Stimulated activated CD8-positive, alpha-beta memory T cell treated with anti-CD3 and anti-CD28 coated beads, Interleukin-7, amount 100 ng/mL, for 1 hour (primary cell): ENCODE results near the gene RALGAPB.
"Not testable (repeated sequence)": the region's sequence is repeated elsewhere in the genome, so short reads cannot be mapped to it uniquely, and the experiment has no call there.

Experiments used
- DNase-seq, 2 donors: peaks; one replicate each; pipeline ENCODE4 v3.0.0-alpha.2; 2020; ENCODE audit warnings: low read depth in 2 of 2

Gene RALGAPB

DNA sequence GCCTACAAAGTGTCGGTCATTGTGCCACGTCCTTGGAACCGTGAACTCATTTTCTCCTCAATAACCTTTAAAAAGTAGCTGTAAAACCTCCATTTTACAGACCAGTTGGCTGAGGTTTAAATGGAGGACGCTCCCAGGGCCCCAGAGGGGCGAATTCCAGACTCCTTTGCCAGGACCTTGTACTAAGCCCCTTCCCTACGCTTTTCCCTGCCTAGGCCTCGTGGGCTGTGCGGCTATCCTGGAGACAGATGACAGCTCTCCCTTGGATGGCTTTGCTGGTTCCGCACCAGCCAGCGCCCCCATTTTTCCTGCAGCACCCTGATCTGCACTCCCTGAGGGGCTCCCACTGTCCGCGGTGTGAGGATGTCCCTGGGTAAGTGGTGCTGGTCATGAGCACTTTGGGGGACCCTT, 25.4 kb upstream of the RALGAPB start:
- no peak for DNase-seq

- DNase-seq, result no peak
Observed at GRCh38 chr20:38447931-38448675, 24.5 kb upstream of the RALGAPB start.

GRCh38 chr20:38449046-38449445, 23.6 kb upstream of the RALGAPB start:
- DNase-seq, result no peak

GRCh38 chr20:38450412-38450975, 22.1 kb upstream of the RALGAPB start:
- DNase-seq, result no peak

GRCh38 chr20:38452880-38453624, 19.6 kb upstream of the RALGAPB start:
- no peak for DNase-seq

DNA sequence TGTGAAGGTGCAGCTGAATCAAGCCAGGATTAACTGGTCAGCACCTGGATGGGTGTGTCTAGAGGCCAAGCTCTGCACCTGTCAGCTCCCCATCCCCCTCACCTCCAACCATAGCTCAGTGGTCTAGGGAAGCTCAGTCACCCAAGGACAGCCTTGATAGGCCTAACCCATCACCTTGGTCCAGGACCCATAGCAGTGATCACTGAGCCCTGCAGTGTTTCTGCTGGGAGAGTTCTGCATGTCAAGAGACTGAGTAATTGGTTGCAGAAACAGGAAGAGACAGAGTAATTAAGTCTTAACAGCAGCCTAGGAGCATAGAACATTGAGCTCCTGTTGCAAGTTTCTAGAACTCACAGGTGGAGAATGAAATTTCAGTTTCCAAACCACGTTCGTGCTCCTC, 18.7 kb upstream of the RALGAPB start:
- no peak for DNase-seq

DNA sequence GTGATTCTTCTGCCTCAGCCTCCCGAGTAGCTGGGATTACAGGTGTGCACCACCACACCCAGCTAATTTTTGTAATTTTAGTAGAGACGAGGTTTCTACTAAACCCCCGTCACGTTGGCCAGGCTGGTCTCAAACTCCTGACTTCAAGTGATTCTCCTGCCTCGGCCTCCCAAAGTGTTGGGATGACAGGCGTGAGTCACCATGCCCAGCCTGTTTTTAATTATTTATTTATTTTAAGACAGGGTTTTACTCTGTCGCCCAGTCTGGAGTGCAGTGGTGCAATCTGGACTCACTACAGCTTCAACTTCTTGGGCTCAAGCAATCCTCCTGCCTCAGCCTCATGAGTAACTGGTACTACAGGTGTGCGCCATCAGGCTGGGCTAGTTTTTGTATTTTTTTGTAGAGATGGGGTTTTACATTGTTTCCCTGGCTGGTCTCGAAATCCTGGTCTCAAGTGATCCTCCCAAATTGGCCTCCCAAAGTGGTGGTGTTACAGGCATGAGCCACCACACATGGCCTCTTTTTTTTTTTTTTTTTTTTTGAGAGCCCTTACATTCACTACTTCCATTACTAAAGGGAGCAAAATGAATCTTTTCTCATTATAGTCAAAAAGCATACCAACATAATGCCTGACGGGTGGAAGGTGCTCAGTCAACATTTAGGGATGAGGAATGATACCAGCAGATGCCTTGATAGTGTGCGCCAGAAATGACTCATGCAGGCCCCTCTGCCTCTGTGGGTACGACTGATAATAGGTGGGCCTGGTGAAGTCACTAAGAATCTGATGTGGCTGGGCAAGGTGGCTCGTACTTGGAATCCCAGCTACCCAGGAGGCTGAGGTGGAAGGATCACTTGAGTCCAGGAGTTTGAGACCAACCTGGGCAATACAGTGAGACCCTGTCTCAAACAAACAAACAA, 17.8 kb upstream of the RALGAPB start:
- DNase-seq, result no peak

GRCh38 chr20:38458314-38458713, 14.3 kb upstream of the RALGAPB start:
- no peak for DNase-seq

DNA sequence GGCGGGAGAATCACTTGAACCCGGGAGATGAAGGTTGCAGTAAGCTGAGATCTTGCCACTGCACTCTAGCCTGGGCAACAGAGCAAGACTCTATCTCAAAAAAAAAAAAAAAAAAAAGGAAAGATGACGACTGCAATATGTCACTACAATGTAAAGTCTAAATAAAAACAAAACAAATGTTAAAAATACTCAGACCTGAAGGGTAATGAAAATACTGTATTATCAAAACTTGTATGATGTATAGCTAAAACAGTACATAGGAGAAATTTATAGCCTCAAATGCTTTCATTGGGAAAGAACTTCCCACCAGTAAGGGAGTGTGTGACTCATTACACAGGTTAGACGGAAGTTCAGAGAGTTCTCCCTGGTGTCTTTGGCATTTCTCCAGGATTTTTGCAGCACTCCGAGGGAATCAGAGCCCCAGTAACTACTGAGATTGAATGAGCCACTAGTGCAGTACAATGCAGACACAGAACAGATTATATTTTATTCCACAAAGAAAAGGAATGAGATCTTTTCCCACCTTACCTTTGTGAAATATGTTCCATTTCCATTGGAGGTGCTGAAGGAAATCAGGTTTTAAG, 12.5 kb upstream of the RALGAPB start:
- no peak for DNase-seq

- DNase-seq, result not testable (repeated sequence)
Observed at GRCh38 chr20:38460631-38461030, 12.0 kb upstream of the RALGAPB start.

GRCh38 chr20:38461167-38461566, 11.5 kb upstream of the RALGAPB start:
- not testable (repeated sequence) for DNase-seq

DNA sequence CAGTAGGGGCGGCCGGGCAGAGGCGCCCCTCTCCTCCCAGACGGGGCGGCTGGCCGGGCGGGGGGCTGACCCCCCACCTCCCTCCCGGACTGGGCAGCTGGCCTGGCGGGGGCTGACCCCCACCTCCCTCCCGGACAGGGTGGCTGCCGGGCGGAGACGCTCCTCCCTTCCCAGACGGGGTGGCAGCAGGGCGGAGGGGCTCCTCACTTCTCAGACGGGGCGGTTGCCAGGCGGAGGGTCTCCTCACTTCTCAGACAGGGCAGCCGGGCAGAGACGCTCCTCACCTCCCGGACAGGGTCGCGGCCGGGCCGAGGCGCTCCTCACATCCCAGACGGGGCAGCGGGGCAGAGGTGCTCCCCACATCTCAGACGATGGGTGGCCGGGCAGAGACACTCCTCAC, 11.1 kb upstream of the RALGAPB start:
- DNase-seq, result not testable (repeated sequence)

DNA sequence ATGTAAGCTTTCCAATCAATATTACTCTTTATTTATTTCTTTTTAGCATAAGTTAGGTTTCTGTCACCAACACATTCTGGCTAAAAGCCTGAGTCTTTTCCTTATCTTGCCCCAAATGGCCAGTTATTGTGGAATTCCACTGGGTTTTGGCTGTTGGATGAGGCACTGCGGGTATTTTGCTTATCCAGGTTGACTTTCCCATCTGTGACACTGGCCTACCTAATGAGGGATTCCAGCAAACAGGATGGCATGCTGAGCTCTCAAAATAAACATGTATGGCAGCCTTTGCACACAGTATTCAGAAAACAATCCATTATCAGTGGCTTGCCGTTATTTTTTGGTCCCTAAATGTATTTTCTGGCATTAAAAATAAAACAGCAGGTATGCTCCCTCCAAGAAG, 6.5 kb upstream of the RALGAPB start:
- DNase-seq, result no peak

GRCh38 chr20:38466983-38467382, 5.7 kb upstream of the RALGAPB start:
- no peak for DNase-seq

DNA sequence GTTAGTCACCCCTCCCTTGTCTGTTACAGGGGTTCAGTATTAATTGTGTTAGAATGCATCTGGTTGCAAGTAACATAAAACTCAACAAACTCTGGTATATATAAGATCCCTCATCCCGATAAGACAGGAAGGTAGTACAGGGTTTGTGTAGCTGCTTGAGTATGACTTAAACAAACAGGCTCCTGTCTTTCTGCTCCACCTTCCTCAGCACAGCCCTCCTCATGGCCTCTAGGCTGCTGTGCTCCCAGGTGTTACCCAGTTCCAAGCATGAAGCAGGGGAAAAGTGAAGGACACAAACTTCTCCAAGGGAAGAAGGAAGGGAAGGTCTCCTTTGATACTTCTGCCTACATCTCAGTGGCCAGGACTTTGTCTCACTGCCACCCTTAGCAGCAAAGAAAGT, 1.4 kb upstream of the RALGAPB start:
- DNase-seq, result no peak

GRCh38 chr20:38471987-38472512, 593 bp upstream of the RALGAPB start:
- DNase-seq, result no peak

- no peak for DNase-seq
Observed at GRCh38 chr20:38473367-38473795, 738 bp downstream of the RALGAPB start.

DNA sequence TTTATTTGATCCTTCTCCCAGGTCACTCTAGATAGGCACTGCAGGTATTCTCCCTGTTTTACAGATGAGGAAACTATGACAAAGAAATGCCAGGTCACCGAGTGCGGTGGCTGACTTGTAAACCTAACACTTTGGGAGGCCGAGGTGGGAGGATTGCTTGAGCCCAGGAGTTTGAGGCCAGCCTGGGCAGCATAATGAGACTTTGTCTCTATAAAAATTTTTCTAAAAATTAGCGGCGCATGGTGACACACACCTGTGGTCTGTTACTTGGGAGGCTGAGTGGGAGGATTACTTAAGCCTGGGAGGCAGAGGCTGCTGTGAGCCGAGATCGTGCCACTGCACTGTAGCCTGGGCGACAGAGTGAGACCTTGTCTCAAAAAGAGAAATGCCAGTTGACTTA, 5.1 kb downstream of the RALGAPB start:
- DNase-seq, result no peak

DNA sequence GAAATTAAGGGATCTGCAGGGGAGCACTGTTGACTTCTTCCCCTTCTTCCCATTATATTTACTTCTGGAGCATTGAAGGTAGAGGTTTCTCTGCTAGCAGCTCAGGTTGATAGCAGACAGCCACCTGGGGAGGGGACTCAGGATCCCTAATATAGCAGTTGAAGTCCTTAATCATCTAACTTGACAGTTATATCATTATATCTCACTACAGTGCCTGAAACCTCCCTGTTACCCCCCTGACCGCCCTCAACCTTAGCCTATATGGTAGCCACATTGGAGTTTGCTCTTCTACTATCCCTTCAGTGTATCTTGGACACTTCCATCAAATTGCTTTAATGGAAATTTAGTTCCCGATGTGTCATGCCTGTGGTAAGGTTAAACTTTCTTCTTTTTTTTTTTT, 7.0 kb downstream of the RALGAPB start:
- no peak for DNase-seq

DNA sequence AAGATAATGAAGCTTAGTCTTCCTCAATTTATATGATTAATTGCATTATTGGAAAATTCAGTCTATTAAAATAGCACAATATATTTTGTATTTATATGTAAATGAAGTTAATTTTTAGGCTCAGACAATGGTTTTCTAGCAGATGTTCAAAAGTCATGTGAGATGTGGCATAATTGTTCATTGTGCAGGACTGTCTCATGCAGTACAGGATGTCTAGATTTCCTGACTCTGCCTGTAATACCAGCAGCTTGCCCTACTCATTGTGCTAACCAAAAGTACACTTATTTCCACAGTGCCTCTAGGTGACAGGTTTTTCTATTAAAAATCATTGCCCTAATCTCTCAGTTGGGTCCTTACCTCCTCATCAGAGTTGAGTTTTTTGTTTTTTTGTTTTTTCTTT, 12.4 kb downstream of the RALGAPB start:
- no peak for DNase-seq

DNA sequence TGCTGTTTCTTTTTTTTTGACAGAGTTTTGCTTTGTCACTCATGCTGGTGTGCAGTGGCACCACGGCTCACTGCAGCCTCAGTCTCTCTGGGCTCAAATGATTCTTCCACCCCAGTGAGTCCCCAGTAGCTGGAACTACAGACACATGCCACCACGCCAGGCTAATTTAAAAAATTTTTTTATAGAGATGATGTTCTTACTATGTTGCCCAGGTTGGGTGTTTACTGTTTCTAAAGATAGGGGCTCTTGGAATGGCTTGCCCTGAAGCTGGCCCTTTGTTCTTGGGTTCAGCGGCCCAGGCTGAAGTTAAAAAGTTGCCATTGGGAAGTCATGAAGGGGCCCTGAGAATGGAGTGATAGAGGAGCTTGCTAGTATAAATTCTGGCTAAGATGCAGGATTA, 16.5 kb downstream of the RALGAPB start:
- no peak for DNase-seq
